WTC11 (cell line): ENCODE measurements around the gene RPRD2. TPM values are rescaled to one million over a fixed set of nuclear protein-coding genes. Genes with fewer than 3 reads are reported as not detected.
A peak's percentile ranks its signal among the peaks of the same experiment; 100 is the strongest.

Experiments used
- ATAC-seq: fragments of 200-7000 bp; cut with Tn5 transposase; 2 replicates; pipeline ENCODE4 v1.10.0; 2021; ENCODE audit warnings: mild to moderate bottlenecking, moderate library complexity
- CTCF ChIA-PET: fragments of 300-600 bp; sonication (Branson Sonifier 250); formaldehyde crosslinking; loops from one replicate; lab custom pipeline; 2021; ENCODE audit warnings: antibody characterized with exemption; lab: Charles Lee
- POLR2A ChIA-PET: fragments of 350-600 bp; sonication (Branson Sonifier 250); formaldehyde crosslinking; loops from one replicate; lab custom pipeline; 2021; ENCODE audit warnings: antibody characterized with exemption; lab: Charles Lee
- DNase-seq: peaks from one replicate; pipeline ENCODE4 v3.0.0; 2021; ENCODE audit warnings: low spot score
- H3K27ac Mint-ChIP-seq: 2 replicates; pipeline ENCODE4 v1.8.0; 2021; ENCODE audit warnings: mixed read lengths
- H3K27me3 Mint-ChIP-seq: 2 replicates; pipeline ENCODE4 v1.8.0; 2021; ENCODE audit warnings: low read depth, mild to moderate bottlenecking, moderate library complexity, mixed read lengths
- H3K36me3 Mint-ChIP-seq: 2 replicates; pipeline ENCODE4 v1.8.0; 2021; ENCODE audit warnings: mixed read lengths
- H3K4me1 Mint-ChIP-seq: 2 replicates; pipeline ENCODE4 v1.8.0; 2022; ENCODE audit warnings: mixed read lengths
- H3K4me3 Mint-ChIP-seq: 2 replicates; pipeline ENCODE4 v1.8.0; 2021; ENCODE audit warnings: mild to moderate bottlenecking, moderate library complexity, mixed read lengths
- H3K9me3 Mint-ChIP-seq: 2 replicates; pipeline ENCODE4 v1.8.0; 2021; ENCODE audit warnings: mixed read lengths
- CDX4 ChIP-seq: fragments of 250-450 bp; sonication (Bioruptor Pico); IDR thresholded peaks from 2 replicates; pipeline ENCODE4 v1.9.0; 2021; ENCODE audit warnings: moderate library complexity, mild to moderate bottlenecking, inconsistent platforms, borderline replicate concordance
- ELF4 ChIP-seq: sonication (generic); formaldehyde crosslinking; IDR thresholded peaks from 2 replicates; pipeline ENCODE4 v1.8.1; 2022; ENCODE audit warnings: low read depth, mild to moderate bottlenecking, moderate library complexity, missing genetic modification reagents
- ERG ChIP-seq: fragments of 250-450 bp; sonication (Bioruptor Pico); IDR thresholded peaks from 2 replicates; pipeline ENCODE4 v1.8.0; 2021; ENCODE audit warnings: mild to moderate bottlenecking
- FOXJ3 ChIP-seq: sonication (generic); formaldehyde crosslinking; IDR thresholded peaks from 2 replicates; pipeline ENCODE4 v1.9.0; 2021; ENCODE audit warnings: missing genetic modification reagents, mild to moderate bottlenecking, borderline replicate concordance
- JUN ChIP-seq: sonication (generic); formaldehyde crosslinking; IDR thresholded peaks from 2 replicates; pipeline ENCODE4 v1.8.0; 2023; ENCODE audit warnings: mild to moderate bottlenecking, missing genetic modification reagents
- NFATC4 ChIP-seq: fragments of 250-450 bp; sonication (Bioruptor Pico); IDR thresholded peaks from 2 replicates; pipeline ENCODE4 v1.9.0; 2021; ENCODE audit warnings: mild to moderate bottlenecking
- NFYB ChIP-seq: sonication (generic); formaldehyde crosslinking; conservative IDR thresholded peaks from 2 replicates; pipeline ENCODE4 v1.8.0; 2022; ENCODE audit warnings: low read depth, missing genetic modification reagents
- NR3C1 ChIP-seq: sonication (generic); formaldehyde crosslinking; conservative IDR thresholded peaks from 2 replicates; pipeline ENCODE4 v1.8.1; 2023; ENCODE audit warnings: low read depth, mild to moderate bottlenecking, missing genetic modification reagents
- SP1 ChIP-seq: sonication (generic); formaldehyde crosslinking; conservative IDR thresholded peaks from 2 replicates; pipeline ENCODE4 v1.8.1; 2022; ENCODE audit warnings: missing genetic modification reagents
- ZBTB43 ChIP-seq: sonication (generic); formaldehyde crosslinking; IDR thresholded peaks from 2 replicates; pipeline ENCODE4 v1.8.1; 2023; ENCODE audit warnings: mild to moderate bottlenecking, missing genetic modification reagents
- ZNF219 ChIP-seq: sonication (generic); formaldehyde crosslinking; IDR thresholded peaks from 2 replicates; pipeline ENCODE4 v1.8.0; 2023; ENCODE audit warnings: missing genetic modification reagents, mild to moderate bottlenecking, borderline replicate concordance
- ZNF425 ChIP-seq: fragments of 250-450 bp; sonication (Bioruptor Pico); conservative IDR thresholded peaks from 2 replicates; pipeline ENCODE4 v1.9.0; 2021; ENCODE audit warnings: mild to moderate bottlenecking
- ZNF671 ChIP-seq: fragments of 250-450 bp; sonication (Bioruptor Pico); IDR thresholded peaks from 2 replicates; pipeline ENCODE4 v1.8.0; 2021; ENCODE audit warnings: mild to moderate bottlenecking
- ZSCAN18 ChIP-seq: fragments of 250-450 bp; sonication (Bioruptor Pico); IDR thresholded peaks from 2 replicates; pipeline ENCODE4 v2.1.2; 2022; ENCODE audit warnings: mild to moderate bottlenecking, moderate library complexity
- total RNA-seq: library from RNA; stranded (reverse); gene quantifications from 3 replicates; pipeline ENCODE4 v1.2.3, GENCODE V29; 2021
- TF ChIP-seq, protein P1 (sequence below): fragments of 200-600 bp; IDR thresholded peaks from 2 replicates; pipeline ENCODE4 v1.8.0; 2022; ENCODE audit warnings: antibody characterized with exemption
- TF ChIP-seq, protein P2 (sequence below): sonication (generic); formaldehyde crosslinking; conservative IDR thresholded peaks from 2 replicates; pipeline ENCODE4 v1.8.1; 2023; ENCODE audit warnings: mild to moderate bottlenecking, low read depth, missing genetic modification reagents, moderate library complexity
- TF ChIP-seq, protein P3 (sequence below): sonication (generic); formaldehyde crosslinking; IDR thresholded peaks from 2 replicates; pipeline ENCODE4 v1.8.0; 2023; ENCODE audit warnings: missing genetic modification reagents, mild to moderate bottlenecking, borderline replicate concordance
- TF ChIP-seq, protein P4 (sequence below): sonication (generic); formaldehyde crosslinking; IDR thresholded peaks from 2 replicates; pipeline ENCODE4 v1.8.0; 2022; ENCODE audit warnings: missing genetic modification reagents

Gene RPRD2
- total RNA-seq, 1 experiment from 2014 or later: 26.1 TPM

- no peak for DNase-seq
- POLR2A ChIA-PET: no interaction called here
- no peak overlapping the region for H3K4me3 Mint-ChIP-seq
- no peaks in the 10 kb centered on the region for H3K36me3 Mint-ChIP-seq
- H3K9me3 Mint-ChIP-seq: no peaks in the 10 kb centered on the region
- peaks cover 15% of the 10 kb centered on the region for H3K4me1 Mint-ChIP-seq
- no peak for TF ChIP-seq ELF4 (CRISPR knock-in tag)
- no peak for TF ChIP-seq CDX4 (CRISPR knock-in tag)
- no peak for TF ChIP-seq ERG (CRISPR knock-in tag)
- TF ChIP-seq, protein P1, sequence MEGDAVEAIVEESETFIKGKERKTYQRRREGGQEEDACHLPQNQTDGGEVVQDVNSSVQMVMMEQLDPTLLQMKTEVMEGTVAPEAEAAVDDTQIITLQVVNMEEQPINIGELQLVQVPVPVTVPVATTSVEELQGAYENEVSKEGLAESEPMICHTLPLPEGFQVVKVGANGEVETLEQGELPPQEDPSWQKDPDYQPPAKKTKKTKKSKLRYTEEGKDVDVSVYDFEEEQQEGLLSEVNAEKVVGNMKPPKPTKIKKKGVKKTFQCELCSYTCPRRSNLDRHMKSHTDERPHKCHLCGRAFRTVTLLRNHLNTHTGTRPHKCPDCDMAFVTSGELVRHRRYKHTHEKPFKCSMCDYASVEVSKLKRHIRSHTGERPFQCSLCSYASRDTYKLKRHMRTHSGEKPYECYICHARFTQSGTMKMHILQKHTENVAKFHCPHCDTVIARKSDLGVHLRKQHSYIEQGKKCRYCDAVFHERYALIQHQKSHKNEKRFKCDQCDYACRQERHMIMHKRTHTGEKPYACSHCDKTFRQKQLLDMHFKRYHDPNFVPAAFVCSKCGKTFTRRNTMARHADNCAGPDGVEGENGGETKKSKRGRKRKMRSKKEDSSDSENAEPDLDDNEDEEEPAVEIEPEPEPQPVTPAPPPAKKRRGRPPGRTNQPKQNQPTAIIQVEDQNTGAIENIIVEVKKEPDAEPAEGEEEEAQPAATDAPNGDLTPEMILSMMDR: no peak
- TF ChIP-seq NR3C1 (CRISPR knock-in tag): no peak
- no peak for TF ChIP-seq NFYB
- TF ChIP-seq ZNF219: no peak
- no peak for TF ChIP-seq JUN
- TF ChIP-seq, protein P2, sequence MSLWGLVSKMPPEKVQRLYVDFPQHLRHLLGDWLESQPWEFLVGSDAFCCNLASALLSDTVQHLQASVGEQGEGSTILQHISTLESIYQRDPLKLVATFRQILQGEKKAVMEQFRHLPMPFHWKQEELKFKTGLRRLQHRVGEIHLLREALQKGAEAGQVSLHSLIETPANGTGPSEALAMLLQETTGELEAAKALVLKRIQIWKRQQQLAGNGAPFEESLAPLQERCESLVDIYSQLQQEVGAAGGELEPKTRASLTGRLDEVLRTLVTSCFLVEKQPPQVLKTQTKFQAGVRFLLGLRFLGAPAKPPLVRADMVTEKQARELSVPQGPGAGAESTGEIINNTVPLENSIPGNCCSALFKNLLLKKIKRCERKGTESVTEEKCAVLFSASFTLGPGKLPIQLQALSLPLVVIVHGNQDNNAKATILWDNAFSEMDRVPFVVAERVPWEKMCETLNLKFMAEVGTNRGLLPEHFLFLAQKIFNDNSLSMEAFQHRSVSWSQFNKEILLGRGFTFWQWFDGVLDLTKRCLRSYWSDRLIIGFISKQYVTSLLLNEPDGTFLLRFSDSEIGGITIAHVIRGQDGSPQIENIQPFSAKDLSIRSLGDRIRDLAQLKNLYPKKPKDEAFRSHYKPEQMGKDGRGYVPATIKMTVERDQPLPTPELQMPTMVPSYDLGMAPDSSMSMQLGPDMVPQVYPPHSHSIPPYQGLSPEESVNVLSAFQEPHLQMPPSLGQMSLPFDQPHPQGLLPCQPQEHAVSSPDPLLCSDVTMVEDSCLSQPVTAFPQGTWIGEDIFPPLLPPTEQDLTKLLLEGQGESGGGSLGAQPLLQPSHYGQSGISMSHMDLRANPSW (CRISPR knock-in tag): no peak
- TF ChIP-seq, protein P3, sequence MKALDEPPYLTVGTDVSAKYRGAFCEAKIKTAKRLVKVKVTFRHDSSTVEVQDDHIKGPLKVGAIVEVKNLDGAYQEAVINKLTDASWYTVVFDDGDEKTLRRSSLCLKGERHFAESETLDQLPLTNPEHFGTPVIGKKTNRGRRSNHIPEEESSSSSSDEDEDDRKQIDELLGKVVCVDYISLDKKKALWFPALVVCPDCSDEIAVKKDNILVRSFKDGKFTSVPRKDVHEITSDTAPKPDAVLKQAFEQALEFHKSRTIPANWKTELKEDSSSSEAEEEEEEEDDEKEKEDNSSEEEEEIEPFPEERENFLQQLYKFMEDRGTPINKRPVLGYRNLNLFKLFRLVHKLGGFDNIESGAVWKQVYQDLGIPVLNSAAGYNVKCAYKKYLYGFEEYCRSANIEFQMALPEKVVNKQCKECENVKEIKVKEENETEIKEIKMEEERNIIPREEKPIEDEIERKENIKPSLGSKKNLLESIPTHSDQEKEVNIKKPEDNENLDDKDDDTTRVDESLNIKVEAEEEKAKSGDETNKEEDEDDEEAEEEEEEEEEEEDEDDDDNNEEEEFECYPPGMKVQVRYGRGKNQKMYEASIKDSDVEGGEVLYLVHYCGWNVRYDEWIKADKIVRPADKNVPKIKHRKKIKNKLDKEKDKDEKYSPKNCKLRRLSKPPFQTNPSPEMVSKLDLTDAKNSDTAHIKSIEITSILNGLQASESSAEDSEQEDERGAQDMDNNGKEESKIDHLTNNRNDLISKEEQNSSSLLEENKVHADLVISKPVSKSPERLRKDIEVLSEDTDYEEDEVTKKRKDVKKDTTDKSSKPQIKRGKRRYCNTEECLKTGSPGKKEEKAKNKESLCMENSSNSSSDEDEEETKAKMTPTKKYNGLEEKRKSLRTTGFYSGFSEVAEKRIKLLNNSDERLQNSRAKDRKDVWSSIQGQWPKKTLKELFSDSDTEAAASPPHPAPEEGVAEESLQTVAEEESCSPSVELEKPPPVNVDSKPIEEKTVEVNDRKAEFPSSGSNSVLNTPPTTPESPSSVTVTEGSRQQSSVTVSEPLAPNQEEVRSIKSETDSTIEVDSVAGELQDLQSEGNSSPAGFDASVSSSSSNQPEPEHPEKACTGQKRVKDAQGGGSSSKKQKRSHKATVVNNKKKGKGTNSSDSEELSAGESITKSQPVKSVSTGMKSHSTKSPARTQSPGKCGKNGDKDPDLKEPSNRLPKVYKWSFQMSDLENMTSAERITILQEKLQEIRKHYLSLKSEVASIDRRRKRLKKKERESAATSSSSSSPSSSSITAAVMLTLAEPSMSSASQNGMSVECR (CRISPR knock-in tag): no peak
- no peak for TF ChIP-seq ZSCAN18 (CRISPR knock-in tag)
- TF ChIP-seq ZNF425 (CRISPR knock-in tag): no peak
- TF ChIP-seq, protein P4, sequence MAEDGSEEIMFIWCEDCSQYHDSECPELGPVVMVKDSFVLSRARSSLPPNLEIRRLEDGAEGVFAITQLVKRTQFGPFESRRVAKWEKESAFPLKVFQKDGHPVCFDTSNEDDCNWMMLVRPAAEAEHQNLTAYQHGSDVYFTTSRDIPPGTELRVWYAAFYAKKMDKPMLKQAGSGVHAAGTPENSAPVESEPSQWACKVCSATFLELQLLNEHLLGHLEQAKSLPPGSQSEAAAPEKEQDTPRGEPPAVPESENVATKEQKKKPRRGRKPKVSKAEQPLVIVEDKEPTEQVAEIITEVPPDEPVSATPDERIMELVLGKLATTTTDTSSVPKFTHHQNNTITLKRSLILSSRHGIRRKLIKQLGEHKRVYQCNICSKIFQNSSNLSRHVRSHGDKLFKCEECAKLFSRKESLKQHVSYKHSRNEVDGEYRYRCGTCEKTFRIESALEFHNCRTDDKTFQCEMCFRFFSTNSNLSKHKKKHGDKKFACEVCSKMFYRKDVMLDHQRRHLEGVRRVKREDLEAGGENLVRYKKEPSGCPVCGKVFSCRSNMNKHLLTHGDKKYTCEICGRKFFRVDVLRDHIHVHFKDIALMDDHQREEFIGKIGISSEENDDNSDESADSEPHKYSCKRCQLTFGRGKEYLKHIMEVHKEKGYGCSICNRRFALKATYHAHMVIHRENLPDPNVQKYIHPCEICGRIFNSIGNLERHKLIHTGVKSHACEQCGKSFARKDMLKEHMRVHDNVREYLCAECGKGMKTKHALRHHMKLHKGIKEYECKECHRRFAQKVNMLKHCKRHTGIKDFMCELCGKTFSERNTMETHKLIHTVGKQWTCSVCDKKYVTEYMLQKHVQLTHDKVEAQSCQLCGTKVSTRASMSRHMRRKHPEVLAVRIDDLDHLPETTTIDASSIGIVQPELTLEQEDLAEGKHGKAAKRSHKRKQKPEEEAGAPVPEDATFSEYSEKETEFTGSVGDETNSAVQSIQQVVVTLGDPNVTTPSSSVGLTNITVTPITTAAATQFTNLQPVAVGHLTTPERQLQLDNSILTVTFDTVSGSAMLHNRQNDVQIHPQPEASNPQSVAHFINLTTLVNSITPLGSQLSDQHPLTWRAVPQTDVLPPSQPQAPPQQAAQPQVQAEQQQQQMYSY (CRISPR knock-in tag): no peak
- no peak for TF ChIP-seq ZNF671
- TF ChIP-seq SP1 (CRISPR knock-in tag): no peak
- TF ChIP-seq NFATC4 (CRISPR knock-in tag): no peak
- no peak for TF ChIP-seq FOXJ3
- TF ChIP-seq ZBTB43 (CRISPR knock-in tag): no peak
- TF ChIP-seq, all 79 proteins: peak for 0
- no peak for ATAC-seq
- Mint-ChIP-seq H3K27ac (peak overlapping the region; percentile 64), H3K27me3 (no peaks in the 10 kb centered on the region)
- CTCF ChIA-PET: no interaction called here
These were observed 23.3 kb downstream of the RPRD2 start for GRCh38 chr1:150387200-150387599.
